Endothelial cell of hepatic sinusoid (primary cell): ENCODE measurements around the gene SPATA31A3.
"Not testable (repeated sequence)": the region's sequence is repeated elsewhere in the genome, so short reads cannot be mapped to it uniquely, and the experiment has no call there.

Experiments
- in situ Hi-C: cut with HindIII; loops from 2 replicates; pipeline ENCODE4 v1.10.0; 2017; ENCODE audit warnings: low sequenced_read_pairs

SPATA31A3 gene

DNA sequence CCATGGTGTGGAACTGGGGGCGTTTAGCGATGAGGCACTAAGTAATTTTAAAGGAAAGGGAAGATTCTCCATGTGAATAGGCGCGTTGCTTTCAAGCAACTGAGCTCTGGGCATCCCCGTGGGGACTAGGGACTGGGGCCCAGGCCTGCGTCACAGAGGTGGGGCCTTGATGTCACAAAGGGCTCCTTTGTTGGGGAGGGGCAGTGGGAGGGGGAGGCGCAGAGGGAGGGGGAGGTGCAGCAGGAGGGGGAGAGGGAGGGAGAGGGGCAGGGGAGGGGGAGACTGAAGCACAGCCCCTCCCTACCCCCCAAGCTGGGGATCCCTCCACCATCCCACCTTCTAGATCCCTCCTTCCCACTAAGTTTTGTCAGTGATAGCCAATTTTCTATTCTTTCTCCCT, at the start of gene SPATA31A3:
SPATA31A3 (minus strand) TSS at position 101 of the 400 bp plus-strand sequence; CDS start at position 72, 29 bp downstream.
- in situ Hi-C loops: not testable (repeated sequence)

- in situ Hi-C loops: not testable (repeated sequence)
Measured at GRCh38 chr9:66952576-66952975, 39.8 kb downstream of the SPATA31A3 start.

DNA sequence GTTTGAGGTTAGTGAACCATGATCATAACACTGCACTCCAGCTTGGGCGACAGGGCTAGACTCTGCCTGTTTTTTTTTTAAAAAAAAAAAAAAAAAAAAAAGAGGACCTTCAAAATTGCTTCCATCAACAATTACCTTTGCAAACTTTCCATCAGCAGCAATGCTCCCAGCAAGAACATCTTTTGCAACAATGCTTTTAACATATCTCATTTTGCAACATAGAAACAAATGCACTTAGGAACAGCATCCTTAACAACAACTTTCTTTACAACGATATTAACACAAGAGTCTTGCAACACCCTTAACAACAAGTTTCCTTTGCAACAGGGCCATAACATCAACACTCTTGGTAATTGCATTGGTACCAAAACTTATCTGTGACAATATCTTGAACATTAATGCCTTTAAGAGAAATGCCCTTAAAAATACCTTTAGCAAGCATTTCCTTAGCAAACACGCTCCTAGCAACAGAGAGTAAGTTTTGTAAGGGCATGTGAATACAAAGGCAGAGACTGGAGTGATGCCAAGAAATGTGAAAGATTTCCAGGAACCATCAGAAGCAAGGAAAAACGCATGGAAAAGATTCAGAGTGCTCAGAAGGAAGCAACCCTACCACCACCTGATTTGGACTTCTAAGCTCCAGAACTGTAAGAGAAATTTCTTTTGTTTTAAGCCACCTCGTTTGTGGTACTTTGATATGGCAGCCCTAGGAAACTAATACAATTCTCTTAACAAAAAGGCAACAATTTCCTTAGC, 49.8 kb downstream of the SPATA31A3 start:
- in situ Hi-C loops: not testable (repeated sequence)

DNA sequence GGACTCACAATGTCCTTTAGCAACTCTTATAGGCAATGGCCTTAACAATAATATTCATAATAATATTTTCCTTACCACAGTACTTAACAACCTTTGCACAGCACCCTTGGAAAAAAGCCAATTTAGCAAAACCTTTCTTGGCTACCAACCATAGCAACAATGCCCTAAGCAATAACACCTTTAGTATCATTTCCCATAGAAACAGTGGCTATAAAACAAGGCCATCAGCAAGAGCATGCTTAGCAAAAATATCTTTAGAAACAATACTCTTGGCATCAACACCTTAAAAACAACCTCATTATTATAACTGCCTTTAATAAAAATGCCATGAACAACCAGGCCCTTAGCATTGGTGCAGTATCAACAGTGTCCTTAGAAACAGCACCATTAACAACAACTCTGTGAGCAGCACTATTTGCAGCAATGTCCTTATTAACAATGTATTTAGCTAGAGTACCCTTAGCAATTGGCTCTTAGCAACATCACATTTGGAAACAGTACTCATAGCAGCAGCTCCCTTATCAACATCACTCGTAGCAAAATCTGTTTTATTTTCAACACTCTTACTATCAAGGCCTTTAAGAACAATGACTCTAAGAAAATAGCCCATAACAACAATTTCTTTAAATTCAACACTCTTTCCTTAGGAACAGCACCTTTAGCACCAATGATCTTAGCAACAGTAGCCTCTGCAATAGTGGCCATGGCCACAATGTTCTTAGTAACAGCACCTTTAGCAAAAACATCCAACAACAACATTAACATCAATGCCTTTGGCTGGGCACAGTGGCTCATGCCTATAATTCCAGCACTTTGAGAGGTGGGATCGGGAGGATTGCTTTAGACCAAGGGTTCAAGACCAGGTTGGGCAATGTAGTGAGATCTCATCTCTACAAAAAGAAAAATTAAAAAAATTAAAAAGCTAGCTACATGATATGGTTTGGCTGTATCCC, 52.2 kb downstream of the SPATA31A3 start:
- in situ Hi-C loops: not testable (repeated sequence)

DNA sequence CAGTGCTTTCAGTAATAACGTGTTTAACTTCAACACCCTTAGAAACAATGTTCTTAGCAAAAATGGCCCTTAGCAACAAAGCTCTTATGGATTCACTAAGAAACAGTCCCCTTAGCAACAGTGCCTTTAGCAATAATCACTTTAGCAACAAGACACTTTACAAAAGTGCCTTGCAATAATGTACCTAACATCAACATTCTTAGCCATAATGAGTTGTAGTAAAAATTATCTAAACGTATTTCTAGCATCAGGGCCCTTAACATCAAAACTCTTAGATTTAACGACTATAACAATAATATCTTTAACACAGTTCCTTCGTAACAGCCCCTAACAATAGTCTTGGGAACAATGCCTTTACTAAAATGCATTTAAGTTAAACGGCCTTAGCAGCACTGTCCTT, 54.0 kb downstream of the SPATA31A3 start:
- in situ Hi-C loops: not testable (repeated sequence)

GRCh38 chr9:66937662-66938061, 54.7 kb downstream of the SPATA31A3 start:
- in situ Hi-C loops: not testable (repeated sequence)
